HepG2 (cell line): ENCODE results near the gene FOXA1. TPM values are rescaled to one million over a fixed set of nuclear protein-coding genes. Genes with fewer than 3 reads are reported as not detected.

Experiments used
- GABPB1 ChIP-seq: IDR thresholded peaks from 2 replicates; pipeline ENCODE4 v1.6.1; 2016; ENCODE audit warnings: mild to moderate bottlenecking, missing genetic modification reagents, moderate library complexity, missing compliant biosample characterization
- KLF11 ChIP-seq: IDR thresholded peaks from 2 replicates; pipeline ENCODE4 v1.6.1; 2016; ENCODE audit warnings: missing compliant biosample characterization
- LCORL ChIP-seq, 2 experiments: fragments of 450-650 bp in 1 of 2; sonication (generic) in 1 of 2; formaldehyde crosslinking in 1 of 2; IDR thresholded peaks; 2 replicates each; pipeline versions ENCODE4 v1.5.0 to v1.6.1; 2017 to 2020; ENCODE audit warnings: antibody characterized with exemption in 1 of 2, missing genetic modification reagents in 1 of 2
- NCOA1 ChIP-seq: sonication (generic); formaldehyde crosslinking; IDR thresholded peaks from 2 replicates; pipeline ENCODE4 v1.9.0; 2021; ENCODE audit warnings: missing genetic modification reagents
- NR2F2 ChIP-seq: IDR thresholded peaks from 2 replicates; pipeline ENCODE4 v1.6.1; 2012; ENCODE audit warnings: low read depth, inconsistent platforms, borderline replicate concordance
- REL ChIP-seq: sonication (generic); formaldehyde crosslinking; conservative IDR thresholded peaks from 2 replicates; pipeline ENCODE4 v1.8.0; 2022; ENCODE audit warnings: mild to moderate bottlenecking, missing genetic modification reagents, moderate library complexity
- REPIN1 ChIP-seq: sonication (generic); formaldehyde crosslinking; IDR thresholded peaks from 2 replicates; pipeline ENCODE4 v1.8.0; 2022; ENCODE audit warnings: missing genetic modification reagents, low read depth, mild to moderate bottlenecking, borderline replicate concordance
- SRSF1 ChIP-seq: fragments of 200-400 bp; formaldehyde crosslinking; optimal IDR thresholded peaks from 2 replicates; pipeline ENCODE3; 2017; ENCODE audit warnings: mild to moderate bottlenecking, low read depth, low read length, moderate library complexity
- STAG1 ChIP-seq: sonication (generic); formaldehyde crosslinking; IDR thresholded peaks from 2 replicates; pipeline ENCODE4 v1.4.0; 2020; ENCODE audit warnings: missing genetic modification reagents
- SYNCRIP ChIP-seq: fragments of 200-400 bp; formaldehyde crosslinking; IDR thresholded peaks from 2 replicates; pipeline ENCODE4 v1.6.1; 2018; ENCODE audit warnings: mild to moderate bottlenecking, low read depth, low read length; ENCODE audit not compliant: insufficient read depth
- TEAD2 ChIP-seq: sonication (generic); formaldehyde crosslinking; IDR thresholded peaks from 2 replicates; pipeline ENCODE4 v1.9.0; 2021; ENCODE audit warnings: missing genetic modification reagents
- THAP11 ChIP-seq: IDR thresholded peaks from 2 replicates; pipeline ENCODE4 v1.6.1; 2016; ENCODE audit warnings: missing biosample characterization, missing genetic modification reagents
- ZBTB7A ChIP-seq: sonication (generic); formaldehyde crosslinking; IDR thresholded peaks from 2 replicates; pipeline ENCODE4 v1.8.0; 2022; ENCODE audit warnings: mild to moderate bottlenecking, missing genetic modification reagents
- ZC3H4 ChIP-seq: sonication (generic); formaldehyde crosslinking; IDR thresholded peaks from 2 replicates; pipeline ENCODE4 v1.4.0; 2020; ENCODE audit warnings: missing genetic modification reagents, borderline replicate concordance
- ZNF205 ChIP-seq: IDR thresholded peaks from 2 replicates; pipeline ENCODE4 v1.6.1; 2018; ENCODE audit warnings: missing biosample characterization, missing genetic modification reagents
- ZNF281 ChIP-seq: sonication (generic); formaldehyde crosslinking; IDR thresholded peaks from 2 replicates; pipeline ENCODE4 v1.4.0; 2020; ENCODE audit warnings: missing genetic modification reagents, borderline replicate concordance
- ZNF552 ChIP-seq: sonication (generic); formaldehyde crosslinking; IDR thresholded peaks from 2 replicates; pipeline ENCODE4 v1.9.0; 2022; ENCODE audit warnings: missing genetic modification reagents, mild to moderate bottlenecking, borderline replicate concordance
- polyA plus RNA-seq, 8 experiments: library from polyadenylated mRNA; depleted of rRNA in 3 of 8; stranded (reverse) in 7 of 8; unstranded in 1 of 8; fragments of >200 nt; fragmentation: Illumina TruSeq in 4 of 8; extraction: Trizol in 4 of 8; gene quantifications; 2 replicates each; pipeline versions ENCODE4 v1.2.1 to v1.2.3, GENCODE V29; 2011 to 2016; ENCODE audit warnings: low read depth in 4 of 8, missing spikeins in 1 of 8, mixed read lengths in 1 of 8; ENCODE audit not compliant: insufficient read depth in 1 of 8
- total RNA-seq, 5 experiments: library from RNA; depleted of rRNA; stranded (reverse); fragments of >200 nt; fragmentation: Illumina TruSeq; extraction: Trizol; gene quantifications; 2 replicates each; pipeline ENCODE4 v1.2.3, GENCODE V29; 2016; ENCODE audit warnings: low read depth in 1 of 5
- TF ChIP-seq, protein P1 (sequence below): sonication (generic); formaldehyde crosslinking; IDR thresholded peaks from 2 replicates; pipeline ENCODE4 v1.8.1; 2022; ENCODE audit warnings: low read depth, mild to moderate bottlenecking, missing genetic modification reagents
- TF ChIP-seq, protein P2 (sequence below): sonication (generic); formaldehyde crosslinking; IDR thresholded peaks from 2 replicates; pipeline ENCODE4 v1.4.0; 2020; ENCODE audit warnings: mild to moderate bottlenecking, missing genetic modification reagents, borderline replicate concordance

The FOXA1 gene
- total and polyA plus RNA-seq, 2 of the 13 experiments (the other 11 are each of a cell fraction or from before 2014, with no cell fraction given): 43.4 to 58.6 TPM

DNA sequence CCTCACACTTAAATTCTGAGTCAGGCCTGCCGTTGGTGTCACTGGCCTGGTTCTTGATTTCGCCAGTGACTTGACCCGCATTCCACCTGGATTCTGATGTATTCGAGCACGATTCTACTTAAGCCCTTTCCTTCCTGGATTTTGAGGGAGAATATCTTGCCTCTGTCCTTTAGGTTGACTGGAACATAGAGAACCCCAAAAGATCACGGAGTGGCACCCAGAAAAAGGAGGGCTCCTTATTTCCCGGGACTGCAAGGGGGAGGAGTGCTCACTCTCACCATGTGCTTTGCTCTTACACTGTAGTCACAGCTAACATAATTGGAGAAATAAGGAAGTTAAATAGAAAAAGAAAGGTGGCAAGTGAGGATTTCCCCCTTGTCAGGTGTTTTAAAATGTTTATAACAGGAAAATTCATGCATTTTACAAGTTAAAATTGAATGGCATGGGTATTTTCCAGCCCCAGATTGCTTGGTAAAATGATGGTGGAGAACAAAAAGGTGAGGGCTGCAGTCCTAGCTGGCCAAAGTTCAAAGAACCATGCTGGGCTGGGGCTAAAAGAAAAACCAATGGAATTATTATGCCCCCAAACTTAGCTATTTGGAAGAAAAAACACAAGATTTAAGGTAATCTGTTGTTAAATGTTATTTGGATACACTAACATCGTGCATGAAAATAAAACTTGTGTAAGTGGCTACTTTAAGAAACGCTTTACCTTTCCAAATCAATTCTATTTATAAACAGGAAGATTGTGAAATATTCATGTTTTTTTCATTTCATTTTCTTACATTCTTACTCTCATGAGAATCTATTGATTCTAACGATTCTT, 8.9 kb downstream of the FOXA1 start (continued):
- TF ChIP-seq, protein P1, sequence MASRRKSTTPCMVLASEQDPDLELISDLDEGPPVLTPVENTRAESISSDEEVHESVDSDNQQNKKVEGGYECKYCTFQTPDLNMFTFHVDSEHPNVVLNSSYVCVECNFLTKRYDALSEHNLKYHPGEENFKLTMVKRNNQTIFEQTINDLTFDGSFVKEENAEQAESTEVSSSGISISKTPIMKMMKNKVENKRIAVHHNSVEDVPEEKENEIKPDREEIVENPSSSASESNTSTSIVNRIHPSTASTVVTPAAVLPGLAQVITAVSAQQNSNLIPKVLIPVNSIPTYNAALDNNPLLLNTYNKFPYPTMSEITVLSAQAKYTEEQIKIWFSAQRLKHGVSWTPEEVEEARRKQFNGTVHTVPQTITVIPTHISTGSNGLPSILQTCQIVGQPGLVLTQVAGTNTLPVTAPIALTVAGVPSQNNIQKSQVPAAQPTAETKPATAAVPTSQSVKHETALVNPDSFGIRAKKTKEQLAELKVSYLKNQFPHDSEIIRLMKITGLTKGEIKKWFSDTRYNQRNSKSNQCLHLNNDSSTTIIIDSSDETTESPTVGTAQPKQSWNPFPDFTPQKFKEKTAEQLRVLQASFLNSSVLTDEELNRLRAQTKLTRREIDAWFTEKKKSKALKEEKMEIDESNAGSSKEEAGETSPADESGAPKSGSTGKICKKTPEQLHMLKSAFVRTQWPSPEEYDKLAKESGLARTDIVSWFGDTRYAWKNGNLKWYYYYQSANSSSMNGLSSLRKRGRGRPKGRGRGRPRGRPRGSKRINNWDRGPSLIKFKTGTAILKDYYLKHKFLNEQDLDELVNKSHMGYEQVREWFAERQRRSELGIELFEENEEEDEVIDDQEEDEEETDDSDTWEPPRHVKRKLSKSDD (CRISPR knock-in tag): 0 out of 2 replicates have a peak, but pooled peaks have one; percentile 39
- no peak for TF ChIP-seq NCOA1 (CRISPR knock-in tag)
- TF ChIP-seq REPIN1 (CRISPR knock-in tag): no peak
- no peak for TF ChIP-seq THAP11 (CRISPR knock-in tag)
- TF ChIP-seq NR2F2: no peak
- TF ChIP-seq SRSF1: no peak
- no peak for TF ChIP-seq KLF11 (CRISPR knock-in tag)
- TF ChIP-seq SYNCRIP: no peak
- TF ChIP-seq TEAD2 (CRISPR knock-in tag): no peak
- no peak for TF ChIP-seq ZNF205 (CRISPR knock-in tag)
- no peak for TF ChIP-seq STAG1 (CRISPR knock-in tag)
- TF ChIP-seq LCORL (IDR thresholded peaks at IDR 0.05): no peak
- 0 out of 2 replicates have a peak, but pooled peaks have one; percentile 22 for TF ChIP-seq LCORL (CRISPR knock-in tag; IDR thresholded peaks at IDR 0.05)
- no peak for TF ChIP-seq REL (CRISPR knock-in tag)
- no peak for TF ChIP-seq ZC3H4 (CRISPR knock-in tag)
- TF ChIP-seq ZBTB7A (CRISPR knock-in tag): no peak
- no peak; the same call in 1 of the 2 replicates for TF ChIP-seq GABPB1 (CRISPR knock-in tag)
- no peak for TF ChIP-seq ZNF552 (CRISPR knock-in tag)
- TF ChIP-seq, protein P2, sequence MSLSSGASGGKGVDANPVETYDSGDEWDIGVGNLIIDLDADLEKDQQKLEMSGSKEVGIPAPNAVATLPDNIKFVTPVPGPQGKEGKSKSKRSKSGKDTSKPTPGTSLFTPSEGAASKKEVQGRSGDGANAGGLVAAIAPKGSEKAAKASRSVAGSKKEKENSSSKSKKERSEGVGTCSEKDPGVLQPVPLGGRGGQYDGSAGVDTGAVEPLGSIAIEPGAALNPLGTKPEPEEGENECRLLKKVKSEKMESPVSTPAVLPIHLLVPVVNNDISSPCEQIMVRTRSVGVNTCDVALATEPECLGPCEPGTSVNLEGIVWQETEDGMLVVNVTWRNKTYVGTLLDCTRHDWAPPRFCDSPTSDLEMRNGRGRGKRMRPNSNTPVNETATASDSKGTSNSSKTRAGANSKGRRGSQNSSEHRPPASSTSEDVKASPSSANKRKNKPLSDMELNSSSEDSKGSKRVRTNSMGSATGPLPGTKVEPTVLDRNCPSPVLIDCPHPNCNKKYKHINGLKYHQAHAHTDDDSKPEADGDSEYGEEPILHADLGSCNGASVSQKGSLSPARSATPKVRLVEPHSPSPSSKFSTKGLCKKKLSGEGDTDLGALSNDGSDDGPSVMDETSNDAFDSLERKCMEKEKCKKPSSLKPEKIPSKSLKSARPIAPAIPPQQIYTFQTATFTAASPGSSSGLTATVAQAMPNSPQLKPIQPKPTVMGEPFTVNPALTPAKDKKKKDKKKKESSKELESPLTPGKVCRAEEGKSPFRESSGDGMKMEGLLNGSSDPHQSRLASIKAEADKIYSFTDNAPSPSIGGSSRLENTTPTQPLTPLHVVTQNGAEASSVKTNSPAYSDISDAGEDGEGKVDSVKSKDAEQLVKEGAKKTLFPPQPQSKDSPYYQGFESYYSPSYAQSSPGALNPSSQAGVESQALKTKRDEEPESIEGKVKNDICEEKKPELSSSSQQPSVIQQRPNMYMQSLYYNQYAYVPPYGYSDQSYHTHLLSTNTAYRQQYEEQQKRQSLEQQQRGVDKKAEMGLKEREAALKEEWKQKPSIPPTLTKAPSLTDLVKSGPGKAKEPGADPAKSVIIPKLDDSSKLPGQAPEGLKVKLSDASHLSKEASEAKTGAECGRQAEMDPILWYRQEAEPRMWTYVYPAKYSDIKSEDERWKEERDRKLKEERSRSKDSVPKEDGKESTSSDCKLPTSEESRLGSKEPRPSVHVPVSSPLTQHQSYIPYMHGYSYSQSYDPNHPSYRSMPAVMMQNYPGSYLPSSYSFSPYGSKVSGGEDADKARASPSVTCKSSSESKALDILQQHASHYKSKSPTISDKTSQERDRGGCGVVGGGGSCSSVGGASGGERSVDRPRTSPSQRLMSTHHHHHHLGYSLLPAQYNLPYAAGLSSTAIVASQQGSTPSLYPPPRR (CRISPR knock-in tag): no peak
- no peak for TF ChIP-seq ZNF281 (CRISPR knock-in tag)
